Panc1 (cell line): ENCODE data around the gene SOCS1. TPM values are rescaled to one million over a fixed set of nuclear protein-coding genes. Genes with fewer than 3 reads are reported as not detected.

Experiments used
- ATAC-seq: fragments of 200-7000 bp; cut with Tn5 transposase; 2 replicates; pipeline ENCODE4 v1.9.1; 2020; ENCODE audit warnings: mild to moderate bottlenecking, moderate library complexity
- BruUV-seq: library from RNA; stranded (reverse); fragments of 400-500 nt; replicated peaks from 2 replicates; lab custom pipeline; 2021; lab: Mats Ljungman, UMichigan
- CTCF ChIA-PET: fragments of 300-600 bp; sonication (Branson Sonifier 250); formaldehyde crosslinking; loops from one replicate; lab custom pipeline; 2022; ENCODE audit warnings: antibody characterized with exemption; lab: Charles Lee
- POLR2A ChIA-PET: fragments of 300-600 bp; sonication (Branson Sonifier 250); formaldehyde crosslinking; loops from one replicate; lab custom pipeline; 2022; ENCODE audit warnings: antibody characterized with exemption; lab: Charles Lee
- DNase-seq: peaks from one replicate; pipeline ENCODE4 v3.0.0-alpha.2; 2010; ENCODE audit warnings: low read depth, low spot score
- H3K27ac ChIP-seq: 2 replicates; pipeline ENCODE4 v1.5.1; 2011; ENCODE audit warnings: mild to moderate bottlenecking, low read length, inconsistent platforms
- H3K27me3 ChIP-seq: fragments of 200-500 bp; sonication (Bioruptor generic); 2 replicates; pipeline ENCODE4 v1.6.0; 2014; ENCODE audit warnings: low read length, inconsistent platforms; ENCODE audit not compliant: control insufficient read depth, insufficient read depth
- H3K36me3 ChIP-seq: fragments of 200-500 bp; sonication (Bioruptor generic); 2 replicates; pipeline ENCODE4 v1.5.1; 2014; ENCODE audit warnings: inconsistent platforms, mild to moderate bottlenecking, low read length, moderate library complexity; ENCODE audit not compliant: control insufficient read depth, insufficient read depth
- H3K4me1 ChIP-seq: 2 replicates; pipeline ENCODE4 v1.5.1; 2011; ENCODE audit warnings: inconsistent platforms, mild to moderate bottlenecking, low read length, moderate library complexity; ENCODE audit not compliant: control insufficient read depth, insufficient read depth
- H3K4me3 ChIP-seq, 2 experiments: 2 replicates each; pipeline ENCODE4 v1.5.1; 2011 to 2012; ENCODE audit warnings: low read depth in 2 of 2, low read length in 2 of 2, mild to moderate bottlenecking in 2 of 2, inconsistent platforms in 1 of 2, moderate library complexity in 1 of 2
- H3K9me3 ChIP-seq: fragments of 200-500 bp; sonication (Bioruptor generic); 2 replicates; pipeline ENCODE4 v1.5.1; 2014; ENCODE audit warnings: low read depth, mild to moderate bottlenecking, inconsistent platforms, low read length, moderate library complexity; ENCODE audit not compliant: control insufficient read depth, insufficient read depth
- POLR2AphosphoS5 ChIP-seq: IDR thresholded peaks from 2 replicates; pipeline ENCODE4 v1.6.1; 2012; ENCODE audit warnings: mild to moderate bottlenecking, low read depth, low read length, moderate library complexity
- SIN3A ChIP-seq: IDR thresholded peaks from 2 replicates; pipeline ENCODE4 v1.6.1; 2012; ENCODE audit warnings: low read depth, mild to moderate bottlenecking, low read length, moderate library complexity, borderline replicate concordance; ENCODE audit not compliant: insufficient read depth
- TCF7L2 ChIP-seq: IDR thresholded peaks from 2 replicates; pipeline ENCODE4 v1.6.1; 2011; ENCODE audit warnings: mild to moderate bottlenecking, low read depth, low read length, inconsistent platforms
- in situ Hi-C: cut with HindIII; loops from 2 replicates; pipeline ENCODE4 v1.10.0; 2016; ENCODE audit warnings: low sequenced_read_pairs, low pct_unique_long_range_greater_than_20kb
- intact Hi-C: fragments of 100-400 bp; cut with micrococcal nuclease; formaldehyde crosslinking; loops from one replicate; pipeline ENCODE4 v1.10.0; 2022; ENCODE audit not compliant: unreplicated experiment
- total RNA-seq: library from RNA; stranded (reverse); gene quantifications from one replicate; pipeline ENCODE4 v1.2.1, GENCODE V29; 2021; ENCODE audit not compliant: unreplicated experiment
- TF ChIP-seq, protein P1 (sequence below): fragments of 450-650 bp; IDR thresholded peaks from 2 replicates; pipeline ENCODE4 v1.5.1; 2017; ENCODE audit warnings: mild to moderate bottlenecking
- TF ChIP-seq, protein P2 (sequence below), 2 experiments: IDR thresholded peaks; 2 replicates each; pipeline ENCODE4 v1.6.1; 2011 to 2012; ENCODE audit warnings: low read depth in 2 of 2, control low read depth in 1 of 2, low read length in 1 of 2, mild to moderate bottlenecking in 1 of 2, moderate library complexity in 1 of 2; ENCODE audit not compliant: insufficient read depth in 1 of 2

Gene SOCS1
- total RNA-seq, 1 experiment from 2014 or later, result 4.8 TPM

DNA sequence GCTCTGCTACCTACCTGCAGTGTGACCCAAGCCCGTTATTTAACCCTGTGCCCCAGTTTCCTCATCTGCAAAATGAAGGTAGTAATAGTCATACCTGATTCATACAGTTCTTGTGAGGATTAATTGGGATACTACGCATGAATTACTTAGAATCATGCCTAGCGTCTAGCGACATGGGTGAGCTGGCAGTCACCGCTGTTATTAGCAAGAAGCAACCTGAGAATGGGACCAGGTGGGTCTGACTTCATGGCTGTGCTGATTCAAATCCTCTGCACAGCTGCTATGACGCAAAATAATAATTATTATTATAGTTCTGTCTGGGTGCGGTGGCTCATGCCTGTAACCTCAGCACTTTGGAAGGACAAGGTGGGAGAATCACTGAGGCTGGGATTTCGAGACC, 7.9 kb downstream of the SOCS1 start:
- in situ Hi-C loops, result no loop called here
- Histone ChIP-seq H3K9me3 (no peaks in the 10 kb centered on the region), H3K4me3 (no peak overlapping the region), H3K36me3 (no peaks in the 10 kb centered on the region), H3K4me1 (no peaks in the 10 kb centered on the region), H3K27me3 (no peaks in the 10 kb centered on the region), H3K27ac (no peak overlapping the region)
- TF ChIP-seq, protein P1, sequence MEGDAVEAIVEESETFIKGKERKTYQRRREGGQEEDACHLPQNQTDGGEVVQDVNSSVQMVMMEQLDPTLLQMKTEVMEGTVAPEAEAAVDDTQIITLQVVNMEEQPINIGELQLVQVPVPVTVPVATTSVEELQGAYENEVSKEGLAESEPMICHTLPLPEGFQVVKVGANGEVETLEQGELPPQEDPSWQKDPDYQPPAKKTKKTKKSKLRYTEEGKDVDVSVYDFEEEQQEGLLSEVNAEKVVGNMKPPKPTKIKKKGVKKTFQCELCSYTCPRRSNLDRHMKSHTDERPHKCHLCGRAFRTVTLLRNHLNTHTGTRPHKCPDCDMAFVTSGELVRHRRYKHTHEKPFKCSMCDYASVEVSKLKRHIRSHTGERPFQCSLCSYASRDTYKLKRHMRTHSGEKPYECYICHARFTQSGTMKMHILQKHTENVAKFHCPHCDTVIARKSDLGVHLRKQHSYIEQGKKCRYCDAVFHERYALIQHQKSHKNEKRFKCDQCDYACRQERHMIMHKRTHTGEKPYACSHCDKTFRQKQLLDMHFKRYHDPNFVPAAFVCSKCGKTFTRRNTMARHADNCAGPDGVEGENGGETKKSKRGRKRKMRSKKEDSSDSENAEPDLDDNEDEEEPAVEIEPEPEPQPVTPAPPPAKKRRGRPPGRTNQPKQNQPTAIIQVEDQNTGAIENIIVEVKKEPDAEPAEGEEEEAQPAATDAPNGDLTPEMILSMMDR, result no peak
- TF ChIP-seq POLR2AphosphoS5 (no peak), SIN3A (no peak), TCF7L2 (no peak)
- TF ChIP-seq, protein P2, sequence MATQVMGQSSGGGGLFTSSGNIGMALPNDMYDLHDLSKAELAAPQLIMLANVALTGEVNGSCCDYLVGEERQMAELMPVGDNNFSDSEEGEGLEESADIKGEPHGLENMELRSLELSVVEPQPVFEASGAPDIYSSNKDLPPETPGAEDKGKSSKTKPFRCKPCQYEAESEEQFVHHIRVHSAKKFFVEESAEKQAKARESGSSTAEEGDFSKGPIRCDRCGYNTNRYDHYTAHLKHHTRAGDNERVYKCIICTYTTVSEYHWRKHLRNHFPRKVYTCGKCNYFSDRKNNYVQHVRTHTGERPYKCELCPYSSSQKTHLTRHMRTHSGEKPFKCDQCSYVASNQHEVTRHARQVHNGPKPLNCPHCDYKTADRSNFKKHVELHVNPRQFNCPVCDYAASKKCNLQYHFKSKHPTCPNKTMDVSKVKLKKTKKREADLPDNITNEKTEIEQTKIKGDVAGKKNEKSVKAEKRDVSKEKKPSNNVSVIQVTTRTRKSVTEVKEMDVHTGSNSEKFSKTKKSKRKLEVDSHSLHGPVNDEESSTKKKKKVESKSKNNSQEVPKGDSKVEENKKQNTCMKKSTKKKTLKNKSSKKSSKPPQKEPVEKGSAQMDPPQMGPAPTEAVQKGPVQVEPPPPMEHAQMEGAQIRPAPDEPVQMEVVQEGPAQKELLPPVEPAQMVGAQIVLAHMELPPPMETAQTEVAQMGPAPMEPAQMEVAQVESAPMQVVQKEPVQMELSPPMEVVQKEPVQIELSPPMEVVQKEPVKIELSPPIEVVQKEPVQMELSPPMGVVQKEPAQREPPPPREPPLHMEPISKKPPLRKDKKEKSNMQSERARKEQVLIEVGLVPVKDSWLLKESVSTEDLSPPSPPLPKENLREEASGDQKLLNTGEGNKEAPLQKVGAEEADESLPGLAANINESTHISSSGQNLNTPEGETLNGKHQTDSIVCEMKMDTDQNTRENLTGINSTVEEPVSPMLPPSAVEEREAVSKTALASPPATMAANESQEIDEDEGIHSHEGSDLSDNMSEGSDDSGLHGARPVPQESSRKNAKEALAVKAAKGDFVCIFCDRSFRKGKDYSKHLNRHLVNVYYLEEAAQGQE (IDR thresholded peaks at IDR 0.05; ENCODE audit: insufficient read depth in 1 of 2, low read depth in 2 of 2, low read length in 1 of 2), result no peak
- intact Hi-C loops, result no loop called here
- ATAC-seq (no peak), DNase-seq (no peak)
- CTCF ChIA-PET, result no interaction called here
- POLR2A ChIA-PET, result no interaction called here
- BruUV-seq, result no TSS peak

DNA sequence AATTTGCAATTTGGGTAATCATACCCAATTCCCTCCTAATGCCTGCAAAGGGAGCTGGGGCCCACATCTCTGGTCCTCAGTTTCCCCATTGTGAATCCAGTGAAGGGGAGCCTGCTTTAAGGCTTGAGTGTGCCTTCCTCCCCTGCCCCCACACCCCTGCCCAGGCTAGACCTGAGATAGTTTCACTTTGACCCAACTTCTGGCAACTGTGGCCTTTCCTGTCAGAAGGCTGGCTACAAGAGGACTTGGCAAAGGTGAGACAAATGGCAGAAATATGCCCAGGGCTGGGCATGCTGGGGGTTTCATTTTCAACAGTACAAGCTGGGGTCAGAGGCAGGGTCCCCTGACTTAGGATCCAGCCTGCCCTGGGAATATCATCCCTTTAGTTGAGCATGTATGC, 10.0 kb downstream of the SOCS1 start:
- CTCF ChIA-PET, result interaction anchor here (1.1 kb wide), 1 partner anchor 10 kb away, joined by 4 read pairs; the partner anchor contains the start of gene SOCS1
- intact Hi-C loops (no loop called here), in situ Hi-C loops (no loop called here)
- Histone ChIP-seq H3K9me3 (no peaks in the 10 kb centered on the region), H3K36me3 (no peaks in the 10 kb centered on the region), H3K27me3 (no peaks in the 10 kb centered on the region), H3K27ac (no peak overlapping the region), H3K4me3 (no peak overlapping the region), H3K4me1 (no peaks in the 10 kb centered on the region)
- TF ChIP-seq, protein P1, result no peak
- no peak for TF ChIP-seq SIN3A
- TF ChIP-seq, protein P2 (IDR thresholded peaks at IDR 0.05; ENCODE audit: insufficient read depth in 1 of 2, low read depth in 2 of 2, low read length in 1 of 2), result no peak
- no peak for TF ChIP-seq TCF7L2
- no peak for DNase-seq
- POLR2A ChIA-PET, result interaction anchor here (0.6 kb wide), 1 partner anchor 10 kb away, joined by 3 read pairs; the partner anchor contains the start of gene SOCS1
- BruUV-seq, result no TSS peak
- ATAC-seq, result no peak
